Mucosa of rectum (tissue), 2 donors: Measurements from ENCODE around the gene ARID5B.
A peak's percentile ranks its signal among the peaks of the same experiment; 100 is the strongest.

Experiments used
- H3K27ac ChIP-seq, 2 donors: one replicate each; pipeline ENCODE4 v1.7.0; 2013; ENCODE audit warnings: inconsistent platforms in 2 of 2, low read depth in 2 of 2, low read length in 2 of 2
- H3K27me3 ChIP-seq, 2 donors: one replicate each; pipeline ENCODE4 v1.7.0; 2013; ENCODE audit warnings: low read length in 2 of 2; ENCODE audit not compliant: control insufficient read depth in 2 of 2, insufficient read depth in 2 of 2
- H3K36me3 ChIP-seq, 2 donors: one replicate each; pipeline ENCODE4 v1.7.0; 2013; ENCODE audit warnings: low read length in 2 of 2; ENCODE audit not compliant: control insufficient read depth in 2 of 2, insufficient read depth in 2 of 2
- H3K4me1 ChIP-seq, 2 donors: one replicate each; pipeline ENCODE4 v1.7.0; 2013; ENCODE audit warnings: low read length in 2 of 2, mild to moderate bottlenecking in 1 of 2; ENCODE audit not compliant: control insufficient read depth in 2 of 2, insufficient read depth in 2 of 2
- H3K4me3 ChIP-seq, 2 donors: one replicate each; pipeline ENCODE4 v1.7.0; 2013; ENCODE audit warnings: low read length in 2 of 2
- H3K9ac ChIP-seq, 2 donors: one replicate each; pipeline ENCODE4 v1.7.0; 2013; ENCODE audit warnings: low read length in 2 of 2, low read depth in 1 of 2, mild to moderate bottlenecking in 1 of 2
- H3K9me3 ChIP-seq, 2 donors: one replicate each; pipeline ENCODE4 v1.7.0; 2013; ENCODE audit warnings: low read length in 2 of 2; ENCODE audit not compliant: control insufficient read depth in 2 of 2
- donor health status: healthy.
- donor health status: Normal muscosa, but diverticular disease.

Gene ARID5B

GRCh38 chr10:62063795-62064472, 162.4 kb downstream of the ARID5B start:
- H3K36me3 ChIP-seq, result peaks cover 7 to 19% of the 10 kb centered on the region in 2 donors
- no peak overlapping the region for H3K4me3 ChIP-seq
- peak overlapping the region; percentile 12 to 25 for H3K27ac ChIP-seq
- H3K9me3 ChIP-seq, result no peaks in the 10 kb centered on the region
- no peaks in the 10 kb centered on the region for H3K27me3 ChIP-seq
- H3K4me1 ChIP-seq, result peaks cover 7 to 8% of the 10 kb centered on the region in 2 donors
- H3K9ac ChIP-seq, result no peak overlapping the region

GRCh38 chr10:62067560-62067959, 166.1 kb downstream of the ARID5B start:
- no peaks in the 10 kb centered on the region for H3K27me3 ChIP-seq
- no peak overlapping the region for H3K27ac ChIP-seq
- no peaks in the 10 kb centered on the region for H3K4me1 ChIP-seq
- peaks cover 13 to 20% of the 10 kb centered on the region in 2 donors for H3K36me3 ChIP-seq
- no peak overlapping the region for H3K4me3 ChIP-seq
- H3K9me3 ChIP-seq, result no peaks in the 10 kb centered on the region
- no peak overlapping the region for H3K9ac ChIP-seq

DNA sequence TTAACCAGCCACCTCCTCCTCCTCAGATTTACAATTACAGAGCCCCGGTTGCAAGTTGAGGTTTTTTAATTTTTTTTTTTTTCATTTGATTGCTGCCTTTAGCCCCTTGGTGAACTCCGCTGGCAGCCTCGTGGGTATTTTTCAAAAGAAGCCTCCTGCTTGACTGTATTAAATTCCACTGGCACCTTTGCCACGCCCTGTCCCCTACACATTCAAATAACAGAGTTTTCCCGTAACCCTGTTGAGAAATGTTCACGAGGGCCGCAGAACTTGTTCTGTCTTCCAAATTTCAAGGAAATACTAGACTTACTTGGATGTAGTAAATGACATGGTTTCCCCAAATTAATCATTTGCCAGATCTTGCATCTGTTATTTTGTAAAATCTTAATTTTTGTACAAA, 167.0 kb downstream of the ARID5B start:
- H3K36me3 ChIP-seq, result peaks cover 18 to 25% of the 10 kb centered on the region in 2 donors
- no peak overlapping the region for H3K27ac ChIP-seq
- H3K9ac ChIP-seq, result no peak overlapping the region
- H3K4me3 ChIP-seq, result no peak overlapping the region
- no peaks in the 10 kb centered on the region for H3K27me3 ChIP-seq
- H3K9me3 ChIP-seq, result no peaks in the 10 kb centered on the region
- H3K4me1 ChIP-seq, result no peaks in the 10 kb centered on the region

DNA sequence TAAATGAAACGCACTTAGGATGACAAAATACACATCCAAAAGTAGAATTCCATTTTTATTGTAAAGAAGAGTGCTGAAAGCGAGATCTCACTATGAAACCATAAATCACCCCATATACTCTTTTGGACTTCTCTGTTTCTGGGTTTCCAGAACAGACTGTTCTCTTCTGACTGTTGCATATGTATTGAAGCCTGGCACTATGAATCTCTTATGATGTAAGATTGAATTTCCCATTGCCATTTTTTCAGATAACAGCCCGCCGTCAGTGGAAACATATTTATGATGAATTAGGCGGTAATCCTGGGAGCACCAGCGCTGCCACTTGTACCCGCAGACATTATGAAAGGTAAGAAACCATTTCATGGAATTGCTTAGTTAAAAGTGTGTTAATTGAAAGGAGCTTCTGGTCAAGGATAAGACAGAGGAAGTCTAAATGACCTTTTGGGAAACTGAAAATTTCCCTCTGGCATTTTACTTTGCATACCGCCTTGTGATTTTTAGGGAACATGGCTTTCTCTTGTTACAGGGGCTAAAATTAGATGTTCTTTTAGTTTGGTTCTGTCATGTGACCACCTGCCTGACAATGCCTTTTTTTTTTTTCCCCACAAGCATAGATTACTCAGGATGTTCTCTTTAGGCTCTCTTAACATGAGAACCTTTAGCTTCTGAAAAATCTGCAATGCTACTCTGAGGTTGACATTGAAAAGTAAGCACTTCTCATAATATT, 168.1 kb downstream of the ARID5B start:
- peak overlapping the region in 1 of 2 donors; percentile 9 for H3K27ac ChIP-seq
- no peaks in the 10 kb centered on the region for H3K4me1 ChIP-seq
- H3K9ac ChIP-seq, result no peak overlapping the region
- no peaks in the 10 kb centered on the region for H3K9me3 ChIP-seq
- H3K36me3 ChIP-seq, result peaks cover 16 to 31% of the 10 kb centered on the region in 2 donors
- H3K27me3 ChIP-seq, result no peaks in the 10 kb centered on the region
- no peak overlapping the region for H3K4me3 ChIP-seq

DNA sequence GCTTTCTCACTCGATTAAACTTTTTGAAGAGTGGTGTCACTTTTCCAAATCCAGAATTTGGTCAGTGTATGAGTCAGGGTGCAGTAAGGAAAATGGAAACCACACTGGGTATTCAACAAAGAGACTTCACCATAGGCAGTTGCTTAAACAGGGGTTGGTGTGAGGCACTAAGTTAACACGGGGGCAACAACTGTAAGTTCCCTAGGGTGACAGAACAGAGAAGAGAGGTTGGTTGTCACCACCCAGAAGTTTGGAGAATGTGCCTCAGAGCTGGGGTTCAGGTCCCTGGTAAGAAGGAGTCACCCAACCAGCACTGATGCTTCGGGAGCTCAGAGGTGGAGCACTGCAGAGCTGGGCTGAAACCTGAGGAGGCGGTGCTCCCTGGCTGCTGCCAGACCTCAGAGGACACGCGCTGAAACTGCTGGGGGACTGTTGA, 170.4 kb downstream of the ARID5B start:
- Histone ChIP-seq H3K27me3 (no peaks in the 10 kb centered on the region), H3K4me1 (peaks cover 0 to 2% of the 10 kb centered on the region in 2 donors), H3K36me3 (peaks cover 27 to 28% of the 10 kb centered on the region in 2 donors), H3K9ac (no peak overlapping the region), H3K4me3 (no peak overlapping the region), H3K9me3 (no peaks in the 10 kb centered on the region), H3K27ac (no peak overlapping the region)

GRCh38 chr10:62072901-62073300, 171.4 kb downstream of the ARID5B start:
- Histone ChIP-seq H3K4me3 (no peak overlapping the region), H3K27me3 (no peaks in the 10 kb centered on the region), H3K27ac (no peak overlapping the region), H3K36me3 (peaks cover 27 to 28% of the 10 kb centered on the region in 2 donors), H3K9me3 (no peaks in the 10 kb centered on the region), H3K9ac (no peak overlapping the region), H3K4me1 (peaks cover 0 to 4% of the 10 kb centered on the region in 2 donors)

GRCh38 chr10:62073429-62073828, 171.9 kb downstream of the ARID5B start:
- peaks cover 0 to 4% of the 10 kb centered on the region in 2 donors for H3K4me1 ChIP-seq
- peaks cover 27 to 28% of the 10 kb centered on the region in 2 donors for H3K36me3 ChIP-seq
- no peak overlapping the region for H3K27ac ChIP-seq

GRCh38 chr10:62075414-62075813, 173.9 kb downstream of the ARID5B start:
- Histone ChIP-seq H3K27me3 (no peaks in the 10 kb centered on the region), H3K9ac (no peak overlapping the region), H3K4me1 (peaks cover 4% of the 10 kb centered on the region in 2 donors), H3K36me3 (peaks cover 24 to 31% of the 10 kb centered on the region in 2 donors), H3K27ac (no peak overlapping the region), H3K9me3 (no peaks in the 10 kb centered on the region), H3K4me3 (no peak overlapping the region)

More at GRCh38 chr10:62073429-62073828, 171.9 kb downstream of the ARID5B start:
- Histone ChIP-seq H3K27me3 (no peaks in the 10 kb centered on the region), H3K9me3 (no peaks in the 10 kb centered on the region), H3K9ac (no peak overlapping the region), H3K4me3 (no peak overlapping the region)

DNA sequence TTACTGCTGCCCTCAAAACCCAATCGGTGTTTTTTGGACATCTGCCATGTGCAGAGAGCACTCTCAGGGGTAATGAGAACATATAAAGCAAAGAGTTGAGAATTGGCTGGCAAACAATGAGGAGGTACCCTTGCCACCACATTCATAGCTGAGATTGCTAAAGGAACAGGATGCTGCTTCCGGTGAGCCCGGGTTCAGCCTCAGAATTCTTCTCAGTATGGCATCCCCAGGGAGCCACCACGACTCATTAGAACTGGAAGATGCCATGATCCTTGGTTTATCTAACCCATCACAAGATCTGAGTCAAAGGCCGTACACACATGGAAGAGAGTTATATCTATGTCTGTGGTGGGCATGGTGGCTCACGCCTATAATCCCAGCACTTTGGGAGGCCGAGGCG, 174.4 kb downstream of the ARID5B start:
- Histone ChIP-seq H3K27me3 (no peaks in the 10 kb centered on the region), H3K36me3 (peaks cover 21 to 29% of the 10 kb centered on the region in 2 donors), H3K4me3 (no peak overlapping the region), H3K9me3 (no peaks in the 10 kb centered on the region), H3K27ac (no peak overlapping the region), H3K4me1 (peaks cover 4 to 6% of the 10 kb centered on the region in 2 donors), H3K9ac (no peak overlapping the region)

GRCh38 chr10:62076891-62077290, 175.4 kb downstream of the ARID5B start:
- H3K36me3 ChIP-seq, result peaks cover 21 to 27% of the 10 kb centered on the region in 2 donors
- H3K4me3 ChIP-seq, result no peak overlapping the region
- no peaks in the 10 kb centered on the region for H3K27me3 ChIP-seq
- H3K27ac ChIP-seq, result no peak overlapping the region
- no peaks in the 10 kb centered on the region for H3K9me3 ChIP-seq
- H3K9ac ChIP-seq, result no peak overlapping the region
- H3K4me1 ChIP-seq, result peaks cover 4 to 10% of the 10 kb centered on the region in 2 donors
